HTERT RPE-1 (cell line): ENCODE data around the gene SOAT1.

Experiments used
- in situ Hi-C: fragments of 300-500 bp; cut with MboI; formaldehyde crosslinking; loops from 4 replicates; pipeline ENCODE4 v1.14.3; 2020; ENCODE audit warnings: low sequenced_read_pairs

SOAT1 gene

GRCh38 chr1:179303200-179303785 lies 9.7 kb downstream of the SOAT1 start:
- in situ Hi-C loops, result no loop called here

- in situ Hi-C loops, result no loop called here
Measured at GRCh38 chr1:179305450-179305849, 11.9 kb downstream of the SOAT1 start.

- in situ Hi-C loops, result no loop called here
Measured at GRCh38 chr1:179310291-179310690, 16.7 kb downstream of the SOAT1 start.

- in situ Hi-C loops, result no loop called here
Measured at GRCh38 chr1:179310721-179311120, 17.1 kb downstream of the SOAT1 start.

GRCh38 chr1:179311149-179311700 lies 17.6 kb downstream of the SOAT1 start:
- in situ Hi-C loops, result no loop called here

- in situ Hi-C loops, result no loop called here
Measured at GRCh38 chr1:179313004-179313403, 19.4 kb downstream of the SOAT1 start.

- in situ Hi-C loops, result no loop called here
Measured at GRCh38 chr1:179314928-179315327, 21.3 kb downstream of the SOAT1 start.

GRCh38 chr1:179318491-179318890 lies 24.9 kb downstream of the SOAT1 start:
- in situ Hi-C loops, result no loop called here

- in situ Hi-C loops, result no loop called here
Measured at GRCh38 chr1:179321533-179322216, 28.1 kb downstream of the SOAT1 start.

- in situ Hi-C loops, result no loop called here
Measured at GRCh38 chr1:179322557-179322956, 29.0 kb downstream of the SOAT1 start.

GRCh38 chr1:179323436-179323835 lies 29.8 kb downstream of the SOAT1 start:
- in situ Hi-C loops, result no loop called here

GRCh38 chr1:179325836-179326235 lies 32.2 kb downstream of the SOAT1 start:
- in situ Hi-C loops, result no loop called here

GRCh38 chr1:179326746-179327145 lies 33.1 kb downstream of the SOAT1 start:
- in situ Hi-C loops, result no loop called here

GRCh38 chr1:179327196-179327595 lies 33.6 kb downstream of the SOAT1 start:
- in situ Hi-C loops, result no loop called here

GRCh38 chr1:179327679-179328078 lies 34.1 kb downstream of the SOAT1 start:
- in situ Hi-C loops, result no loop called here

- in situ Hi-C loops, result no loop called here
Measured at GRCh38 chr1:179329862-179330261, 36.3 kb downstream of the SOAT1 start.

GRCh38 chr1:179334440-179334839 lies 40.8 kb downstream of the SOAT1 start:
- in situ Hi-C loops, result no loop called here

GRCh38 chr1:179337288-179337687 lies 43.7 kb downstream of the SOAT1 start:
- in situ Hi-C loops, result no loop called here

- in situ Hi-C loops, result no loop called here
Measured at GRCh38 chr1:179337942-179338560, 44.5 kb downstream of the SOAT1 start.

- in situ Hi-C loops, result no loop called here
Measured at GRCh38 chr1:179340918-179341317, 47.3 kb downstream of the SOAT1 start.

- in situ Hi-C loops, result no loop called here
Measured at GRCh38 chr1:179341943-179342547, 48.4 kb downstream of the SOAT1 start.
